ENCODE results near the gene FOXN1.
A peak's percentile ranks its signal among the peaks of the same experiment; 100 is the strongest.

- no peak for TF ChIP-seq CTCF (IDR thresholded peaks at IDR 0.05; ENCODE audit: low read depth, low read length, missing input control)
- no peak for TF ChIP-seq REST (IDR thresholded peaks at IDR 0.05)
- TF ChIP-seq GABPA (IDR thresholded peaks at IDR 0.05 in 1 of 2, conservative IDR thresholded peaks at IDR 0.05 in 1 of 2): no peak
- TF ChIP-seq EGR1 (IDR thresholded peaks at IDR 0.05; ENCODE audit: low read depth in 2 of 2): no peak
- no peak for TF ChIP-seq ATF3 (IDR thresholded peaks at IDR 0.05)
- no peak for TF ChIP-seq MAX (IDR thresholded peaks at IDR 0.05)
- no peak for TF ChIP-seq RXRA (IDR thresholded peaks at IDR 0.05)
- no peak for TF ChIP-seq FOXA1 (IDR thresholded peaks at IDR 0.05)
- TF ChIP-seq TAF1 (conservative IDR thresholded peaks at IDR 0.05): no peak
- peak in 1 of 2 donors; percentile 4 for TF ChIP-seq HNF4A (conservative IDR thresholded peaks at IDR 0.05)
- TF ChIP-seq RAD21 (IDR thresholded peaks at IDR 0.05): no peak
- no peak for TF ChIP-seq NR2F2 (IDR thresholded peaks at IDR 0.05)
- TF ChIP-seq YY1 (IDR thresholded peaks at IDR 0.05): no peak
- no peak for TF ChIP-seq ZBTB33 (IDR thresholded peaks at IDR 0.05)
Observed at GRCh38 chr17:28488533-28489276, 17.4 kb upstream of the FOXN1 start.
